MM.1S (cell line): ENCODE results near the gene GLS.

ENCODE experiments used
- EZH2 ChIP-seq: fragments of 300-600 bp; sonication (generic); optimal IDR thresholded peaks from 2 replicates; pipeline ENCODE3; 2017; ENCODE audit warnings: low read depth, mild to moderate bottlenecking, antibody characterized with exemption, low read length, mixed read lengths
- TF ChIP-seq, protein P1 (sequence below): fragments of 300-600 bp; sonication (generic); IDR thresholded peaks from 2 replicates; pipeline ENCODE4 v1.5.1; 2016; ENCODE audit warnings: antibody characterized with exemption, low read length, mixed read lengths

GRCh38 chr2:190988910-190989309 lies 108.3 kb downstream of the GLS start:
- TF ChIP-seq EZH2: no peak
- TF ChIP-seq, protein P1, sequence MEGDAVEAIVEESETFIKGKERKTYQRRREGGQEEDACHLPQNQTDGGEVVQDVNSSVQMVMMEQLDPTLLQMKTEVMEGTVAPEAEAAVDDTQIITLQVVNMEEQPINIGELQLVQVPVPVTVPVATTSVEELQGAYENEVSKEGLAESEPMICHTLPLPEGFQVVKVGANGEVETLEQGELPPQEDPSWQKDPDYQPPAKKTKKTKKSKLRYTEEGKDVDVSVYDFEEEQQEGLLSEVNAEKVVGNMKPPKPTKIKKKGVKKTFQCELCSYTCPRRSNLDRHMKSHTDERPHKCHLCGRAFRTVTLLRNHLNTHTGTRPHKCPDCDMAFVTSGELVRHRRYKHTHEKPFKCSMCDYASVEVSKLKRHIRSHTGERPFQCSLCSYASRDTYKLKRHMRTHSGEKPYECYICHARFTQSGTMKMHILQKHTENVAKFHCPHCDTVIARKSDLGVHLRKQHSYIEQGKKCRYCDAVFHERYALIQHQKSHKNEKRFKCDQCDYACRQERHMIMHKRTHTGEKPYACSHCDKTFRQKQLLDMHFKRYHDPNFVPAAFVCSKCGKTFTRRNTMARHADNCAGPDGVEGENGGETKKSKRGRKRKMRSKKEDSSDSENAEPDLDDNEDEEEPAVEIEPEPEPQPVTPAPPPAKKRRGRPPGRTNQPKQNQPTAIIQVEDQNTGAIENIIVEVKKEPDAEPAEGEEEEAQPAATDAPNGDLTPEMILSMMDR: no peak
